CD4-positive, CD25-positive, alpha-beta regulatory T cell (primary cell): ENCODE measurements around the gene SART1. TPM values are rescaled to one million over a fixed set of nuclear protein-coding genes. Genes with fewer than 3 reads are reported as not detected.
A peak's percentile ranks its signal among the peaks of the same experiment; 100 is the strongest.

Source experiments
- ATAC-seq, 2 donors: fragments of 150-1000 bp; cut with Tn5 transposase; one replicate each; pipeline ENCODE4 v1.10.0; 2021; ENCODE audit warnings: low read depth in 2 of 2, moderate number of reproducible peaks in 2 of 2, moderate library complexity in 1 of 2
- DNase-seq, 3 donors: peaks; one replicate each; pipeline versions ENCODE4 v3.0.0 to v3.0.0-alpha.2; 2012 to 2022; ENCODE audit warnings: mixed read lengths in 1 of 3
- H3K27ac ChIP-seq: one replicate; pipeline ENCODE4 v1.7.0; 2013; ENCODE audit warnings: mild to moderate bottlenecking, low read length; ENCODE audit not compliant: insufficient read depth, poor library complexity, severe bottlenecking
- H3K27me3 ChIP-seq: one replicate; pipeline ENCODE4 v1.7.0; 2013; ENCODE audit warnings: low read length; ENCODE audit not compliant: control insufficient read depth, insufficient read depth
- H3K36me3 ChIP-seq: one replicate; pipeline ENCODE4 v1.7.0; 2013; ENCODE audit warnings: mild to moderate bottlenecking, low read length, moderate library complexity; ENCODE audit not compliant: control insufficient read depth, insufficient read depth
- H3K4me1 ChIP-seq: 2 replicates; pipeline ENCODE4 v1.7.0; 2013; ENCODE audit warnings: mild to moderate bottlenecking, low read length; ENCODE audit not compliant: insufficient read depth, control insufficient read depth, poor library complexity, severe bottlenecking
- H3K4me3 ChIP-seq: one replicate; pipeline ENCODE4 v1.7.0; 2013; ENCODE audit warnings: low read depth, mild to moderate bottlenecking, low read length, moderate library complexity
- H3K9me3 ChIP-seq, 2 experiments: 1 replicate in 1 of 2; 2 replicates in 1 of 2; pipeline ENCODE4 v1.7.0; 2013; ENCODE audit warnings: low read length in 2 of 2, mild to moderate bottlenecking in 1 of 2, moderate library complexity in 1 of 2; ENCODE audit not compliant: control insufficient read depth in 2 of 2
- H3K27ac Mint-ChIP-seq, 3 donors: one replicate each; pipeline ENCODE4 v1.8.0; 2020 to 2022; ENCODE audit warnings: mild to moderate bottlenecking in 3 of 3, mixed read lengths in 3 of 3, moderate library complexity in 2 of 3
- H3K27me3 Mint-ChIP-seq: one replicate; pipeline ENCODE4 v1.8.0; 2022; ENCODE audit warnings: mild to moderate bottlenecking, mixed read lengths
- H3K36me3 Mint-ChIP-seq: one replicate; pipeline ENCODE4 v1.8.0; 2020; ENCODE audit warnings: mixed read lengths
- H3K4me1 Mint-ChIP-seq, 4 donors: one replicate each; pipeline ENCODE4 v1.8.0; 2020 to 2022; ENCODE audit warnings: mixed read lengths in 4 of 4, mild to moderate bottlenecking in 1 of 4
- H3K4me3 Mint-ChIP-seq, 4 donors: one replicate each; pipeline ENCODE4 v1.8.0; 2020 to 2022; ENCODE audit warnings: mild to moderate bottlenecking in 4 of 4, mixed read lengths in 4 of 4, moderate library complexity in 3 of 4
- H3K9me3 Mint-ChIP-seq, 7 donors: one replicate each; pipeline ENCODE4 v1.8.0; 2020 to 2022; ENCODE audit warnings: mixed read lengths in 7 of 7, mild to moderate bottlenecking in 3 of 7, moderate library complexity in 2 of 7
- polyA plus RNA-seq, 4 donors: library from polyadenylated mRNA; unstranded; fragments of 300-500 nt; fragmentation: Illumina TruSeq; gene quantifications; one replicate each; pipeline ENCODE4 v1.2.3, GENCODE V29; 2021
- total RNA-seq: library from RNA; stranded (reverse); gene quantifications from one replicate; pipeline ENCODE4 v1.2.3, GENCODE V29; 2022

The SART1 gene
- total and polyA plus RNA-seq, 5 donors from 2014 or later = 15.8 to 94.0 (median 21.6) TPM

DNA sequence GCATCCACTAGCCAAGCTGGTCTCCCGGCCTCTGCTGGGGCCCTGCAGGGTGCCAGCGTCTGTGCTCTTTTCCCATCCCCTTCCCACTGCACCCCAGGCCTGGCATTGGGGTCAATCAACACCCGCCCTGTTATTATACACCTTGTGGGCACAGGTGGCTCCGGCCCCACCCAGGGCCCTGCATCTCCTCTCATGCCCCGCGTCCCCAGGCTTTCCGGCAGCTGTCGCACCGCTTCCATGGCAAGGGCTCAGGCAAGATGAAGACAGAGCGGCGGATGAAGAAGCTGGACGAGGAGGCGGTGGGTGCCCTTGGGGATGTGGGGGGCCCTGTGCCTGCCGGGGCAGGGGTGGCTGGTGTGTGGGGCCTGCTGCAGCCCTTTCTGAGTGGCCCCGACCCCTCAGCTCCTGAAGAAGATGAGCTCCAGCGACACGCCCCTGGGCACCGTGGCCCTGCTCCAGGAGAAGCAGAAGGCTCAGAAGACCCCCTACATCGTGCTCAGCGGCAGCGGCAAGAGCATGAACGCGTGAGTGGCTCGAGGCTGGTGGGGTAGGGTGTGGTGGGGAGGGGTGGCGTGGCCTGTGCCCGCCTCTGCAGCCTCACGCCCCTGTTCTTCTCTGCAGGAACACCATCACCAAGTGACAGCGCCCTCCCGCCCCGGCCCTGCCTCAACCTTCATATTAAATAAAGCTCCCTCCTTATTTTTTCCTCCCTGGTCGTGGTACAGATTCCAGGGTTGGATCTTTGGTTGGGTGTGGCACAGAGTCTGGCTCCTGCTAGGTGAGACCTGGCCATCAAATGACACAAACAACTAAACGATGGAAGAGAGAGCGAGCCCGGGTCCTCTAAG is 17.1 kb downstream of the SART1 start:
- Histone ChIP-seq H3K4me1 (no peaks in the 10 kb centered on the region), H3K36me3 (peaks cover 26% of the 10 kb centered on the region), H3K27me3 (no peaks in the 10 kb centered on the region), H3K9me3 (no peaks in the 10 kb centered on the region), H3K4me3 (no peak overlapping the region), H3K27ac (no peak overlapping the region)
- H3K27me3 Mint-ChIP-seq = no peaks in the 10 kb centered on the region
- DNase-seq (no peak), ATAC-seq (no peak)
- no peak overlapping the region for H3K4me3 Mint-ChIP-seq
- peaks cover 0 to 5% (median 0%) of the 10 kb centered on the region in 4 donors for H3K4me1 Mint-ChIP-seq
- peaks cover 22% of the 10 kb centered on the region for H3K36me3 Mint-ChIP-seq
- peak overlapping the region in 1 of 3 donors; percentile 14 for H3K27ac Mint-ChIP-seq
- H3K9me3 Mint-ChIP-seq = peaks cover 0 to 1% (median 0%) of the 10 kb centered on the region in 7 donors

DNA sequence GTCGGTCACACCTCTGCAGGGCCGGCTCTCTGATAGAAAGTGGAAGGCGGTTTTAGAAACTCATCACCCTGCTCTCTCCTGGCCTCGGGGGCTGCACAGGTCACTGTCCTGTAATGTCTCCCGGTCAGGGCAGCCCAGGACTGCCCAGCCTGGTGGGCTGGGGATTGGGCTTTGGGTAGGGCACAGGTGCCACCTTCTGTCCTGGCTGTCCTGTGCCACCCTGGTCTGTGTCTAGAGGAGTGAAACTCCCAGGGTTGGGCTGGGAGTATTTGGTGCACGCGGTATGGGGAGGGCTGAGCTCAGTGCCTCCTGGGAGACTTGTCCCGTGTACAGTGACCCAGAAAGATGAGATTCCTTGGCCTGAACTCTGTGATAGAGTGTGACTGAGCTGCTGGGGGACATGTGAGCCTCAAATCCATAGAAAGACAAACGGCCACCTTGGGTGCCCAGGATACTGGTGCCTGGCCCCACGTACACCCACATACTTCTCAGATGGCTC is 17.8 kb downstream of the SART1 start:
- DNase-seq (no peak), ATAC-seq (no peak)
- Histone ChIP-seq H3K4me3 (no peak overlapping the region), H3K36me3 (peaks cover 26% of the 10 kb centered on the region), H3K27me3 (no peaks in the 10 kb centered on the region), H3K4me1 (no peaks in the 10 kb centered on the region), H3K9me3 (no peaks in the 10 kb centered on the region), H3K27ac (no peak overlapping the region)
- H3K4me1 Mint-ChIP-seq = peaks cover 0 to 5% (median 0%) of the 10 kb centered on the region in 4 donors
- H3K27me3 Mint-ChIP-seq = no peaks in the 10 kb centered on the region
- H3K4me3 Mint-ChIP-seq = no peak overlapping the region
- peaks cover 20% of the 10 kb centered on the region for H3K36me3 Mint-ChIP-seq
- peaks cover 0 to 1% (median 0%) of the 10 kb centered on the region in 7 donors for H3K9me3 Mint-ChIP-seq
- no peak overlapping the region for H3K27ac Mint-ChIP-seq

DNA sequence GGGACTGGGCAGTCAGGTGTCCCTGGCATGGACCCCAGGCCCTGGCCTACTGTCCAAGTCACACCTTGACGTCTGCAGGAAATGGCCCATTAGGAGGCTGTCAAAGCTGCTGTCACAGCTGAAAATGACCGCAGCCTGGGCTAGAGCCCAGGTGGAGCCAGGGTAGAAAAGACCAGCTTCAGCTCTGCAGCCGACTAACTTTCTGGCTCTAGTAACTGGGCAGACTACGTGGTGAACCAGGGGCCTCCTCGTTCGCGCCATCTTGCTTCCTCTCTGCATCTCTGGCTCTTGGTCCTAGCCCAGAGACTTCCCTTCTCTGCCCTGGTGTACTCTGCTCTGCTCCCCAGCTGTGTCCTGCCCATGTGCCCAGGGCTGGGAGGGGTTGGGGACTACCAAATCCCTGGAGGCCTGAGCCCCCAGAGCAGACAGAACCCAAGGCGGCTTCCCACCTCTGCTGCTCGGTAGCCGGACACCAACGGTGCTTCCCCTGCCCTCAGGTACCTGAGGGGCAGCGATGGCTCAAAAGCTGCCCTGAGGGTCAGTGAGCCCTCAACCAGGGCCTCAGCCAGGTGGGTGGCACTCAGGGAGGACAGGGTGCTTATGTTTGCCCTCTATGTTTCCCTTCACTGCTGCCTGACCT is 19.7 kb downstream of the SART1 start:
- no peaks in the 10 kb centered on the region for H3K27me3 Mint-ChIP-seq
- Histone ChIP-seq H3K9me3 (no peaks in the 10 kb centered on the region), H3K36me3 (peaks cover 26% of the 10 kb centered on the region), H3K4me3 (no peak overlapping the region), H3K27me3 (no peaks in the 10 kb centered on the region), H3K4me1 (no peaks in the 10 kb centered on the region), H3K27ac (no peak overlapping the region)
- H3K9me3 Mint-ChIP-seq = peaks cover 0 to 1% (median 0%) of the 10 kb centered on the region in 7 donors
- DNase-seq (no peak), ATAC-seq (no peak)
- no peaks in the 10 kb centered on the region for H3K4me1 Mint-ChIP-seq
- H3K27ac Mint-ChIP-seq = no peak overlapping the region
- peaks cover 11% of the 10 kb centered on the region for H3K36me3 Mint-ChIP-seq
- no peak overlapping the region for H3K4me3 Mint-ChIP-seq

DNA sequence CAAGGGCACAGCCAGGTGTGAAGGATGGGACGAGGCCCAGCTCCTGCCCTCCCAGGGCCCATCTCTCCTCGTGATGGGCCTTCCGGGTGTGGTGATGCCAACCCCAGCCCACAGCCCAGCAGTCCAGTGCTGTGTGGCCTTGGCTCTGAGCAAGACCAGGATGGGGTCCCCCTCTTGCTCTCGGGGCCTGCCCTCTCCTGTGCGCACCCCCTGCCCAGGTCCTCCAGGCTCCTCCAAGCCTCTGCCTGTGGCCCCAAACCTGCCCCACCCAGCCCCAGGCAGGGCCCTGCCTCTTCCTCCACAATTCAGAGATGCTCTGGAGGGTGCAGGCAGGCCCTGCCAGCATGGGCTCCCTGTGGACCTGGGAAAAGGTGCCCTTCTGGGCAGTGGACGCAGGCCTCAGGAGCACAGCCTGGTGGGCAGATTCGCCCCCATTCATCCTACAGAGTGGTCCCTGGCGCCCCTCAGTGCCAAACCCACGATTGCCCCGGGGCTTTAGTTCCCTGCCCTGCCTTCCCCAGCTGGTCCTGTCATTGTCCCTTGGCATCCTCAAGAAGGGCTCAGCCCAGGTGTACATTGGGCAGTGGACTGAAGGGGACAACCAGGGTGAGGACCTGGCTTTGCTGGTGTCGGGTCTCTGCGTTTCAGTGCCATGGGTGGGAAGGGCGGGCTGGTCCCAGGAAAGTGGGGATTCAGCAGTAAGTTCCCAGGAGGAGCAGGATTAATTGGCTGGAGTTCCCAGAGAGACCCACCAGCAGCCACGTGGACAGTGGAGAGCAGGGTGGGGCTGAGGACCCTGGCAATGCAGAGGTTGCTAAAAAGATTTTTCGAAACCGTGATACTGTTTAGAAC is 20.7 kb downstream of the SART1 start:
- Mint-ChIP-seq H3K27me3 (no peaks in the 10 kb centered on the region), H3K4me1 (no peaks in the 10 kb centered on the region), H3K27ac (no peak overlapping the region), H3K9me3 (peaks cover 0 to 1% (median 0%) of the 10 kb centered on the region in 7 donors), H3K4me3 (no peak overlapping the region), H3K36me3 (peaks cover 8% of the 10 kb centered on the region)
- H3K27me3 ChIP-seq = no peaks in the 10 kb centered on the region
- no peak for ATAC-seq
- DNase-seq = no peak
- H3K9me3 ChIP-seq = no peaks in the 10 kb centered on the region
- H3K27ac ChIP-seq = no peak overlapping the region
- H3K4me1 ChIP-seq = no peaks in the 10 kb centered on the region
- H3K36me3 ChIP-seq = peaks cover 19% of the 10 kb centered on the region
- no peak overlapping the region for H3K4me3 ChIP-seq

DNA sequence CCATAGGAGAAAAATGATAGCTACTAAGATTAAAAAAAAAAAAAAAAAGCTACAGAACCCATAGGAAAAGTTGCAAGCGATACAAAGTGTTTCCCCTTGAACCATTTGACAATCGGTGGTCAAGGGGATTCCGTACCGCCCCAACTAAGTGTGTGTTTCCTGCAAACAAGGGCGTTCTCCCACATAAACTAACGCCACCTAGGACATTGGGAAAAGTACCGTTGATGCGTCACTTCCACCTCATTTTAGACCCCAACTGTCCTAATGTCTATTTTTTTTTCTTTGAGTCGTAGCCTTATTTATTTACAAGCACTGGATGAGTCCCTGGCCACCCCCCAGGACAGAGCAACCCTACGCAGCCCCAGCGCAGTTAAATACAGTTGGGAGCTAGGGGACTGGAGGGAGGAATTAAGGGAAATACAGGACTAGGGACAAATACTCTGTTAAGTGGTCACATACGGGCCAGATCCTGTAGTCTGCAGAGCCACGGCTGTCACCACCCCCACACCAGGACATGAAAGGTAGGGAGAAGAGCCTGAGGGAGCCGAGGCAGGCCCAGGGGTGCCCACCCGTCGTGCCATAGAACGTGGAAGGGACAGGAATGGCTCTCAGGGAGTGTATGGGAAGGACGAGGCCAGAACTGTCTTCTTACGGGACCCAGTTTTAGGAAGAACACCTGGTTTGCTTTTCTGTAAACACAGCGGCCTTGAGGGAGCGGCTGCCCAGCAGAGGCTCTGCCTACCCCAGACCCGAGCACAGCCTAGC is 21.5 kb downstream of the SART1 start:
- peak overlapping the region in 1 of 3 donors; percentile 31 for H3K27ac Mint-ChIP-seq
- DNase-seq (no peak), ATAC-seq (no peak)
- no peaks in the 10 kb centered on the region for H3K27me3 Mint-ChIP-seq
- peaks cover 0 to 2% (median 0%) of the 10 kb centered on the region in 4 donors for H3K4me1 Mint-ChIP-seq
- no peaks in the 10 kb centered on the region for H3K4me1 ChIP-seq
- H3K4me3 ChIP-seq = no peak overlapping the region
- no peaks in the 10 kb centered on the region for H3K27me3 ChIP-seq
- peaks cover 0 to 1% (median 0%) of the 10 kb centered on the region in 7 donors for H3K9me3 Mint-ChIP-seq
- H3K36me3 ChIP-seq = peaks cover 11% of the 10 kb centered on the region
- H3K36me3 Mint-ChIP-seq = peaks cover 8% of the 10 kb centered on the region
- no peak overlapping the region for H3K4me3 Mint-ChIP-seq
- H3K9me3 ChIP-seq = no peaks in the 10 kb centered on the region
- H3K27ac ChIP-seq = no peak overlapping the region

DNA sequence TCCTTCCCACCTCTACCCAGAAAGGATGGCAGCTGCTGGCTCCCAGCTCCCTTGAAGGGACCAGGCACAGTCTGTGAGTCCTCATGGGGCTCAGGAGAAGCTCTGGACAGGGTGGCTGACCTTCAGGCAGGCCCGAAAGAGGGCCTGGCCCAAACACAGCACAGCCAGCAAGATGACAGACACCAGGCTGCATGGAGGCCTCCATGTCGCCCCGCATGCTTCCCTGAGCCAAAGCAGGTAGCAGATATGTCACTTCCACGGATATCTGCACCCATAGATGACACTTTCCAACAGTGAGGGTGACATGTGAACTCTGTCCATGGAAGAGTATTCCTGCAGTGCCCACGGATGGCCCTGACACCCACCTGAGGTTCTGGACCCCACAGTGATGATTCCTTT is 22.1 kb downstream of the SART1 start:
- peaks cover 0 to 1% (median 0%) of the 10 kb centered on the region in 7 donors for H3K9me3 Mint-ChIP-seq
- ATAC-seq = no peak
- Histone ChIP-seq H3K27ac (no peak overlapping the region), H3K9me3 (no peaks in the 10 kb centered on the region), H3K4me1 (no peaks in the 10 kb centered on the region), H3K27me3 (no peaks in the 10 kb centered on the region), H3K36me3 (peaks cover 7% of the 10 kb centered on the region), H3K4me3 (no peak overlapping the region)
- H3K27me3 Mint-ChIP-seq = no peaks in the 10 kb centered on the region
- H3K4me3 Mint-ChIP-seq = no peak overlapping the region
- H3K36me3 Mint-ChIP-seq = peaks cover 8% of the 10 kb centered on the region
- H3K4me1 Mint-ChIP-seq = peaks cover 0 to 3% (median 0%) of the 10 kb centered on the region in 4 donors
- no peak for DNase-seq
- H3K27ac Mint-ChIP-seq = no peak overlapping the region

DNA sequence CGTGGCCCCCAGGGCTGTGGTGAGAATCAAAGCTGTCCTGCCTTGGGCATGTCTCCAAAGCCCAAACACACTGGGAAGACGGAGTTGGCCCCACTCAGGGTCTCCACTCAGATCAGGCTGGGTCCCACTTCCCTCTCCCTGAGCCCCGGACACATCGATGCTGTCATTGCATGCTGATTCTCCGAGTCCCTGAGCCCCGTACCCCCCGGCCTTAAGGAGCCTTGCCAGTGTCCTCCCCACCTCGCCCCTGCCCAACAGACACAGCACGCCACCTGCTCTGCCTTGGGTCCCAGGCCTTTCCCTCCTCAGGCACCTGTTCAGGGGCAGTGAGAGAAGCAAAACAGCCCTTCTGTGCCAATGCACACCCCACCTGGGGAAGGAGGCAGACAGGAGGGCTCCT is 25.8 kb downstream of the SART1 start:
- Mint-ChIP-seq H3K4me3 (no peak overlapping the region), H3K9me3 (peaks cover 0 to under 1% (median 0%) of the 10 kb centered on the region in 7 donors), H3K4me1 (peaks cover 5 to 8% (median 6%) of the 10 kb centered on the region in 4 donors), H3K36me3 (no peaks in the 10 kb centered on the region), H3K27ac (no peak overlapping the region), H3K27me3 (no peaks in the 10 kb centered on the region)
- Histone ChIP-seq H3K4me3 (no peak overlapping the region), H3K36me3 (no peaks in the 10 kb centered on the region), H3K4me1 (no peaks in the 10 kb centered on the region), H3K27me3 (no peaks in the 10 kb centered on the region), H3K27ac (no peak overlapping the region), H3K9me3 (no peaks in the 10 kb centered on the region)
- ATAC-seq (no peak), DNase-seq (no peak)
